COR-L47 (cell line): Measurements from ENCODE around the gene ZBTB40.

Experiments
- DNase-seq: peaks from one replicate; lab custom pipeline; 2025; lab: John Stamatoyannopoulos, UW

Gene ZBTB40

DNA sequence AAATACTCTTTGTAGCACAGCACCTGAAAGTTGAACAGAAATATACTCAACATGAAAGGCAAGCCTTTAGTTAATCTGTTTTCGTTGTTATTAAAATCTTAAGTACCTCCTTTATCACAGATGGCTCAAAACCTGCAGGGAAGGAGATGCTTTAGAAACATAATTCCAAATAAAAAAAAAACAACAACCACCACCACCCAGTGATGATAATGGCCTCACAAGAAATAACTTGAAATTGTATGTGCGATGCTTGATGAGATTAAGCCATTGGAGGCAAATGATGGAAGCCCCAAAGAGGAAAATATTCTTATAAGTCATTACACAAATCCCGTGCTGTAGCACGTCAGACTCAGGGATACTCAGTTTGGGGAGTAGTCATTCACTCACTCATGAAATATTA lies 24.9 kb upstream of the ZBTB40 start:
- no peak for DNase-seq

DNA sequence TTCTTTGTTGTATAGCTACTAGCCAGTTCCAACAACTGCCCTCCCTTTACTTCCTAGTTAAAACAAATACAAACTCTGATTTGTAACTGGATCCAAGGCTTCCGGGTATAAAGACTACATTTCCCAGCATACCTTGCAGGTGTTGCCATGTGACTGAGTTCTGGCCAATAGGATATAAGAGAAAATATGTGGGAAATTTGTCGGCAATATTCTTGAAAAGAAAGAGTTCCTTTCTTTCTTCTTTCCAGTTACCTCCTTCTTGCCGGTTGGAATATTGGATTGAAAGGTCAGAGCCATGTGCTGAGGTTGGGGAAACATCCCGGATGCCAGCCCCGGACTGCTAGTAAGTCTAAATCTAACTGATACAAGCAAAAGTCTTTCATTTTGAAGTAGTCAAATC lies 23.0 kb upstream of the ZBTB40 start:
- DNase-seq, result peak; percentile 49

- DNase-seq, result no peak
These were observed 19.7 kb upstream of the ZBTB40 start for GRCh38 chr1:22431965-22432364.

DNA sequence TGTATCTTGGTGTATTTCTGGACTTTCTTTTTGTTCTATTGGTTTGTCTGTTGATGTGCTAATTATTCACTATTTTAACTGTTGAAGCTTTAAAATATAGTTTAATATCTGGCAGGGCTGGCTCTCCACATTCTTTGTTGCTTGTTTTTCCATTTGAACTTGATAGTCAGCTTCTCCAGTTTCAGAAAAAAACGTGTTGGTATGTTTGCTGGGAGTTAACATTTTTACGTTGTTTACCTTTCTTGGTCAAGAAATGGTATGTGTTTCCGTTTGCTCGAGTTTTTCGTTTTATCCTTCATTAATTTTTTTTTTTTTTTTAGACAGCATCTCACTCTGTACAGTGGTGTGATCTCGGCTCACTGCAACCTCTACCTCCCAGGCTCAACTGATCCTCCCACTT lies 16.9 kb upstream of the ZBTB40 start:
- DNase-seq, result no peak

DNA sequence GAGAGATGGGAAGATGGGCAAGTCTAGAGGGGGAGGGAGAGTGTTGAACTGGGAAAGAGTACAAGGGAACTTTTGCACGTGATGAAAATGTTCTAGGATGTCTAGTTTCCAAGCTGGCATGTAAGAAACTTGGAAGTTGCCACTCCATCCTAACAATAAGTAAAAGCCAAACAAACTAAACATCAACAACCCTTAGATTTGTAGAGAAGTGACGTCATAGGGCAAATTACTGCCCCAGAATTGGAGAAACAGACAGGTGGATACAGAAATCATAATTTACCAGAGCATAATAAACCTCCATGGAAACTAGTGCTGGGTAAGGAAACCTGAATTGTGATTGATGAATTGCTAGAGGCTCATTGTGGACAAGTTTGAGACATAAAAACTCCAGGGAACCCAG lies 14.7 kb upstream of the ZBTB40 start:
- DNase-seq, result no peak

- no peak for DNase-seq
These were observed 14.1 kb upstream of the ZBTB40 start for GRCh38 chr1:22437573-22437972.

DNA sequence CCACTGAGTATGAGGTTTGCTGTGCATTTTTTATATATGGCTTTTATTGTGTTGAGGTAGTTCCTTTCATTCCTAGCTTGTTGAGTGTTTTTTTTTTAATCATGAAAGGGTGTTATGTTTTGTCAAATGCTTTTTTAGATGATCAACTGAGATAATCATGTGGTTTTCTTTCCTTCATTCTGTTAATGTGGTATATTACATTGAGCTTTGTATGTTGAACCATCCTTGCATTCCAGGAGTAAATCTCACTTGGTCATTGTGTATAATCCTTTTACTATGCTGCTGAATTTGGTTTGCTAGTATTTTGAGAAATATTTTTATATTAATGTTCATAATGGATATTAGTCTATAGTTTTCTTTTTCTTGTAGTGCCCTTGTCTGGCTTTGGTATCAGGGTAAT lies 11.1 kb upstream of the ZBTB40 start:
- DNase-seq, result no peak

DNA sequence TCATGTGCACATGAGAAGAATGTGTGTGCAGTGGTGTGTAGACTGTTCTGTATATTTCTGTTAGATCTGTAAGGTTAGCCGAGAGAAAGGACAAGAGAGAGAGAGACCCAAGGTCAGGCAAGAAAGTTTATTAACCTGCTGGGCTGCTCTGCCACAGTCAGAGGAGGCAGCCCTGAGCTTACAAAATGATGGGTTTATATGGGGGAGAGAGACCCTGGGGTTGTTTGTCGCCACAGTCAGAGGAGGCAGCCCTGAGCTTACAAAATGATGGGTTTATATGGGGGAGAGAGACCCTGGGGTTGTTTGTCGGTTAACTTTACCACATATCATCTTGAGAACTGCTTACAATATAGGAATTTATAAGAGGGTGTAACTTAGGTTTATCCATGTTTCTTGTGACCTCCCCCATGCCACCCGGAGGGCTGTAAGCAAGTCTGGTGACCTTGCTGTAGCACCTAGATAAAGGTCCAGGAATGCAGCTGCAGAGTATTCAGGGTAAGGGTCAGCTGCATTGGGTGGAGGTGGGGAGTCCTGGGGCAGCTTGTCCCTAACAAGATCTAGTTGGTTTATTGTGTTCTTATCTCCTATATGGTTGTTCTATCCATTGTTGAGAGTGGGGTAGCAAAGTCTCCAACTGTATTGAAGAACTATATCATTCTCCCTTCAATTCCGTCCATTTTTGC lies 9.3 kb upstream of the ZBTB40 start:
- no peak for DNase-seq

GRCh38 chr1:22443332-22443731 lies 8.3 kb upstream of the ZBTB40 start:
- no peak for DNase-seq

DNA sequence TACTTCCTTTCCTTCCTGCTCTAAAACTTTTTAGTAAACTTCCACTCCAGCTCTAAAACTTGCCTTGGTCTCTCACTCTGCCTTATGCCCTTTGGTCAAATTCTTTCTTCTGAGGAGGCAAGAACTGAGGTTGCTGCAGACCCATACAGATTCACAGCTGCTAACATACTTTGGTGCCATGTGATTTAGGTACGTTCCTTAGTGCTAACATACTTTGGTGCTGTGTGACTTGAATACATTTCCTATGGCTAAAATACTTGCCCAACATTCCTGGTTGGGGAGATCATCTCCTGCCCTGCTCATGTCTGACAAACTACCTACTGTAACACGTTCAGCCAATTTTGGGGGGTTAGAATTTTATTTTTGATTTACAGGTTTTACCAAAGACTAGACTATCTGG lies 6.8 kb upstream of the ZBTB40 start:
- no peak for DNase-seq

- DNase-seq, result no peak
These were observed 4.0 kb upstream of the ZBTB40 start for GRCh38 chr1:22447621-22448111.

- DNase-seq, result no peak
These were observed 2.0 kb upstream of the ZBTB40 start for GRCh38 chr1:22449636-22450035.

DNA sequence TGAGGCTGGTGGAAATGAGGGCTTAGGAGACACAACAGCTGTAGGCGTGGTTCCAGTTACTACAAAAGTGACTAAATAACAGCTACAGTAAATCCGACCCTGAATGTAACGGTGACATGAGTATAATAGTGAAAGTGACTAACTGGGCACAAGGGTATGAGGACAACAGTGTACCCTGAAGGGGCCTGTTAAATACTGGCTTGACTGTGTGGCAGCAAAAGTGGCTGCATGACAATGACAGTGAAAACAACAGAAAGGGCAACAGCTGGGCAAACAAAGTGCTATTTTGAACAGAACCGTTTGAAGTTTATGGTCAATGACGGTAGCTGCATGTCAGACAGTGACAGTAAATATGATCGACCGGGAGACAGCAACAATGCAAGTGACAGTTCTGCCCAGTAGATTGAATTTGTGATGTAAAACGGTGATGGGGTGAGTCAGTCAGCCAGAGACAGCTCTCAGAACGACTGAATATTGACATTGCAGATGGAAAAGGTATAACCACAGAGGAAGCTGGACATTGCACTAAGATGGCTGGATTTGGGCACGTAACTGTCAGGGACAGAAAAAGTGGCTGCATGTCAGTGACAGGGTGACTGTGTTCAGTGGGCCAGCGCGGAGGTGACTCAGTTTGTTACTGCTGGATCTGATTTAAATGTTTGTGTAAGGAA lies 1.2 kb upstream of the ZBTB40 start:
- peak; percentile 69 for DNase-seq

GRCh38 chr1:22452481-22452957 lies 868 bp downstream of the ZBTB40 start:
- DNase-seq, result no peak

- DNase-seq, result no peak
These were observed 1.5 kb downstream of the ZBTB40 start for GRCh38 chr1:22453181-22453580.

- no peak for DNase-seq
These were observed 2.9 kb downstream of the ZBTB40 start for GRCh38 chr1:22454476-22455056.

GRCh38 chr1:22457345-22457744 lies 5.7 kb downstream of the ZBTB40 start:
- DNase-seq, result no peak

DNA sequence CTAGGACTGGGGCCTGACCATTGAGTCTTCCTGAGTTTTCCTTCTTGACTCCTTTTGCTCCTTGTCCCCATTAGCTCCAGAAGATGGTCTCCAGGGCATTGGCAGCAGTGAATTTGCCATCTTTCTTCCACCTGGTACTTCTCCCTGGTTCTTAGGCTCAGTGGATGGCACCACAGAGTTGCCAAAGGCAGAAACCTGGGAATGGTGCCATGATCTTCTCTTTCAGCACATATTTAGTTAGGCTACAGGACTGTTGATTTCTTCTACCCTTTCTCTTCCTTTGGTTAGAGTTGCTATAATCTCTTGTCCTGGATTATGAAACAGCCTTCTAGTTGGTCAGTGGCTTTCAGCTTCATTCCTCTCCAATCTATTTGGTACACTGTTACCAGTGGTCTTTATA lies 6.2 kb downstream of the ZBTB40 start:
- no peak for DNase-seq

DNA sequence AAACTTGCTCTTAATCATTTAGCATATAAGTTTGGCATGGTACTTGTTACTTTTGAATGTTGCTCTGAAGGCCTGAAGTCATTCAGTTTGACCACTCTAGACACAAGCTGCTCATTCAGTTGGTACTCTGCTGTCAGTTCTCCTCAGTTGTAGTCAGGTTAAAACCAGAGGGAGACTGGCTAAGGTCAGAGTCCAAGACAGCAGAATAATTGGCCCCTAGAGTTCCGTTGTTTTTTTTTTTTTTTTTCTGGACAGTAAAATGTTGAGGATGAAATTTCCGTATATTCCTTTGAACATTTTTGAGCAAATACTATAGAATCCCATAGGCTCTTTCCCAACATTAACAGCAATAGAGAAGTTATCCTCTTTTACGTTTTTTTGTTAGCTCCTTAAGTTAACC lies 9.4 kb downstream of the ZBTB40 start:
- no peak for DNase-seq

DNA sequence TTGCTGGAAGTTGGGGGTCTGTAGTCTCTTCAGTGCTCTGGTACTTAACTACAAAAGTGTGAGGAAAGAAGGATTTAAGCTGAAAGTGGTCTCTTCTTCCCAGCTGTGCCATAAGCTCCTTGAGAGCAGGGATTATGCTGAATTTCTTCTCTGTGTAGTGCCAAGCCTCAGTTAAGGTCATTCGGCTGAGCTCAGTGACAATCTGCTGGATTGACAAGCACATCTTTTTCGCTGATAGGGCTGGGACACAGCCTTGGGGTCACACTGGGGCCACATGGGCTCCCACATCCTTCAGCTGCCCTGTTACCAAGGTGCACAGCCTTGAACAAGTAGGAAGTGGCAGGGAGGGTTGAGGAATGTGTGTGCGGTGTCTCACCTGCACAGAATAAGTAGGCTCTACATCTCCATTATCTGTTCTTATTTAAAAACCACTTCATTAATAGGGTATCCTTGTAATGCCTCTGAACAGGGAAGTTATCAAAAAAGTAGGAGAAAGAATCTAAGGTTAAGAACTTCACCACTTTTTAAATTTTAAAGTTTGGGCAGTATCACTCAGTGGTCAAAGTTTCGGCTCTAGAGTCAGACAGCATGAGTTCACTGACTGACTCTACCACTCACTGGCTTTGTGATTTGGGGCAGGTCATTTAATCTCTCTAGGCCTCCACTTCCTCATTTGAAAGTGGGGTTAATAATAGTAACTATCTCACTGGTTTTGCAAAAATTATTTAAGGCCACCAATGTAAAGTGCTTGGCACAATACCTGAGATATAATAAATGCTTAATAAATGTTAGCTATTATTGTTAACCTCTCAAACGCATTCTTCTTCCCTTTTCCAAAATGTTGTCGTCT lies 10.3 kb downstream of the ZBTB40 start:
- no peak for DNase-seq

DNA sequence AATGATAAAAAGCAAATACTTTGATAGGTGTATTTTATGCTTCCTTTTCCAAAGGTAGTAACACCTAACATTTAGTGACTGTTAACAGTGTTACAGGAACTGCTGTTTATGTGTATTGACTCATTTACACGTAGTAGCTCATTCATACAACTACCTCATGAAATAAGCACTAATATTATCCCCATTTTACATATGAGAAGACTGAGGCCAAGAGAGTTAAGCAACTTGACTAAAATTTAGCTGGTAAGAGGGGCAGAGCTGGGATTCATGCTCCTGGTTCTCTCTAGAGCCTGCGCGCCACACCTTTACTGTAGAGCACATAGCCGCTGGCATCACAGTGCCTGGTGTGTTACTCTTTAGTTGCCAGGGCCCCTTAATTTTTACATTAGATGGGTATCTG lies 11.3 kb downstream of the ZBTB40 start:
- DNase-seq, result no peak

DNA sequence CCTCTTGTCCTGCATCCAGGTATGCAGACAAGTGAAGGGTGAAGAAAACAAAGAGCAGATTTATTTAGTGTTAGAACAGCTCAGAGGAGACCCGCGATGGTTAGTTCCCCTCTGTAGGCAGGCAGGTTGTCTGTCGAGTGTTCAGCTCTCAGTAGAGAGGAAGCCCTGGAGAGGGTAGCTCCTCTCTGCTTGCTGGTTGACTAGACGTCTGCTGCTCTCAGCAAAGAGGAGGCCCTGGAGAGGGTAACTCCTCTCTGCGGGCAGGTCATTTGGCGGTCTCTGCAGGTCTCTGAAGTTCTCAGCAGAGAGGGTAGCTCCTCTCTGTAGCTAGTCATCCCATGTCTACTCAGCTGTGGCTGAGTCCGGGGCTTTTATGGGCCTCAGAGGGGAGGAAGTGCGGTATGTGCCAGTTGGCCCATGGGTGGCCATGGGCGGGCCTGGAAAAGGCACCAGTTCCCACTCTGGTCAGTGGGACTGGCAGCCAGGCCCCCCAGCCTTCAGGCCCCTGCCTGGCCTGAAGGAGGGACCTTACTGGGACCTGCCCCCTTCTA lies 13.4 kb downstream of the ZBTB40 start:
- DNase-seq, result no peak
